Smooth muscle cell (in vitro differentiated cells): ENCODE results near the gene NUP98. TPM values are rescaled to one million over a fixed set of nuclear protein-coding genes. Genes with fewer than 3 reads are reported as not detected.
A peak's percentile ranks its signal among the peaks of the same experiment; 100 is the strongest.

Experiments
- DNase-seq: peaks from one replicate; lab custom pipeline; 2025; ENCODE audit not compliant: unreplicated experiment; lab: John Stamatoyannopoulos, UW
- H2AFZ ChIP-seq: fragments of 200-600 bp; sonication (generic); 2 replicates; pipeline ENCODE4 v1.6.0; 2016; ENCODE audit warnings: antibody characterized with exemption, low read depth, mild to moderate bottlenecking
- H3F3A ChIP-seq: fragments of 200-600 bp; sonication (generic); 2 replicates; pipeline ENCODE4 v1.6.0; 2017; ENCODE audit warnings: antibody characterized with exemption, low read depth
- H3K27ac ChIP-seq: fragments of 200-600 bp; sonication (generic); 2 replicates; pipeline ENCODE4 v1.5.1; 2016; ENCODE audit warnings: low read depth, mild to moderate bottlenecking
- H3K27me3 ChIP-seq: fragments of 200-600 bp; sonication (generic); 2 replicates; pipeline ENCODE4 v1.6.1; 2016; ENCODE audit warnings: low read depth, mild to moderate bottlenecking
- H3K36me3 ChIP-seq: fragments of 200-600 bp; sonication (generic); 2 replicates; pipeline ENCODE4 v1.5.1; 2016; ENCODE audit warnings: low read depth
- H3K4me1 ChIP-seq: fragments of 200-600 bp; sonication (generic); 2 replicates; pipeline ENCODE4 v1.5.1; 2016; ENCODE audit warnings: low read depth
- H3K4me2 ChIP-seq: fragments of 200-600 bp; sonication (generic); 2 replicates; pipeline ENCODE4 v1.6.0; 2016; ENCODE audit warnings: mild to moderate bottlenecking
- H3K4me3 ChIP-seq: fragments of 200-600 bp; sonication (generic); 2 replicates; pipeline ENCODE4 v1.5.1; 2016; ENCODE audit warnings: mild to moderate bottlenecking
- H3K79me2 ChIP-seq: fragments of 200-600 bp; sonication (generic); 2 replicates; pipeline ENCODE4 v1.6.0; 2016; ENCODE audit warnings: low read depth, mild to moderate bottlenecking
- H3K9ac ChIP-seq: fragments of 200-600 bp; sonication (generic); 2 replicates; pipeline ENCODE4 v1.6.0; 2016; ENCODE audit warnings: low read depth
- H3K9me3 ChIP-seq: fragments of 200-600 bp; sonication (generic); replicated peaks from 2 replicates; pipeline ENCODE4 v1.5.1; 2016; ENCODE audit warnings: low read depth
- H4K20me1 ChIP-seq: fragments of 200-600 bp; sonication (generic); 2 replicates; pipeline ENCODE4 v1.6.0; 2016; ENCODE audit warnings: low read depth
- CTCF ChIP-seq: fragments of 200-600 bp; sonication (generic); IDR thresholded peaks from 2 replicates; pipeline ENCODE4 v1.5.1; 2017; ENCODE audit warnings: borderline replicate concordance, mild to moderate bottlenecking, antibody characterized with exemption; ENCODE audit not compliant: insufficient read depth, poor library complexity, severe bottlenecking
- WGBS: methylation state at CpG from one replicate; pipeline ENCODE4 v1.1.7; 2016; ENCODE audit warnings: low lambda C conversion rate; 5-methylcytosine and 5-hydroxymethylcytosine counted together
- polyA plus RNA-seq: library from polyadenylated mRNA; unstranded; fragments of >200 nt; fragmentation: Nextera tagmentation; extraction: Ambion mirVana; gene quantifications from 2 replicates; pipeline ENCODE4 v1.2.1, GENCODE V29; 2016
- total RNA-seq: library from RNA; depleted of rRNA; stranded (reverse); fragments of >200 nt; gene quantifications from 2 replicates; pipeline ENCODE4 v1.2.3, GENCODE V29; 2014

The NUP98 gene
- total and polyA plus RNA-seq, 2 experiments from 2014 or later, result 19.6 to 84.0 TPM

GRCh38 chr11:3799873-3800272, 2.5 kb upstream of the NUP98 start:
- Histone ChIP-seq H3K27ac (no peak overlapping the region), H3K36me3 (no peaks in the 10 kb centered on the region), H3K4me3 (no peak overlapping the region), H3K9me3 (no peaks in the 10 kb centered on the region), H3K9ac (no peak overlapping the region), H3K79me2 (peaks cover 24% of the 10 kb centered on the region), H3K27me3 (no peaks in the 10 kb centered on the region), H3K4me1 (peaks cover 15% of the 10 kb centered on the region), H2AFZ (no peak overlapping the region), H4K20me1 (peaks cover 21% of the 10 kb centered on the region), H3K4me2 (no peak overlapping the region), H3F3A (peaks cover 8% of the 10 kb centered on the region)
- TF ChIP-seq CTCF, result no peak
- 64% methylated on average over 5 of the region's 5 CpGs for WGBS
- no peak for DNase-seq

GRCh38 chr11:3799143-3799542, 1.8 kb upstream of the NUP98 start:
- DNase-seq, result no peak
- H3K79me2 ChIP-seq, result peaks cover 32% of the 10 kb centered on the region
- no peak for TF ChIP-seq CTCF
- H3F3A ChIP-seq, result peaks cover 8% of the 10 kb centered on the region
- H3K4me2 ChIP-seq, result no peak overlapping the region
- no peaks in the 10 kb centered on the region for H3K27me3 ChIP-seq
- WGBS, result 97% methylated on average over 9 of the region's 9 CpGs
- H2AFZ ChIP-seq, result no peak overlapping the region
- peaks cover 15% of the 10 kb centered on the region for H3K4me1 ChIP-seq
- H4K20me1 ChIP-seq, result peaks cover 28% of the 10 kb centered on the region
- no peak overlapping the region for H3K9ac ChIP-seq
- no peak overlapping the region for H3K4me3 ChIP-seq
- no peak overlapping the region for H3K27ac ChIP-seq
- no peaks in the 10 kb centered on the region for H3K36me3 ChIP-seq
- no peaks in the 10 kb centered on the region for H3K9me3 ChIP-seq

- 1% methylated on average over 22 of the region's 26 CpGs for WGBS
These were observed 489 bp downstream of the NUP98 start for GRCh38 chr11:3796801-3797328.

More at GRCh38 chr11:3796801-3797328, 489 bp downstream of the NUP98 start:
- no peak for TF ChIP-seq CTCF
- Histone ChIP-seq H3F3A (no peaks in the 10 kb centered on the region), H3K36me3 (no peaks in the 10 kb centered on the region), H4K20me1 (peaks cover 50% of the 10 kb centered on the region), H3K9ac (peak overlapping the region; percentile 97), H3K79me2 (peaks cover 54% of the 10 kb centered on the region), H3K4me3 (peak overlapping the region; percentile 85), H3K9me3 (no peaks in the 10 kb centered on the region), H3K27ac (peak overlapping the region; percentile 96), H2AFZ (no peak overlapping the region), H3K4me1 (peaks cover 15% of the 10 kb centered on the region), H3K27me3 (no peaks in the 10 kb centered on the region), H3K4me2 (peak overlapping the region; percentile 98)
- no peak for DNase-seq
